Erythroblast (primary cell): ENCODE results near the gene GDPD2.

Source experiments
- GATA1 ChIP-seq: IDR thresholded peaks from 2 replicates; pipeline ENCODE4 v1.6.1; 2011; ENCODE audit warnings: low read depth, mild to moderate bottlenecking, control low read depth, low read length, moderate library complexity
- POLR2A ChIP-seq: IDR thresholded peaks from 2 replicates; pipeline ENCODE4 v1.6.1; 2011; ENCODE audit warnings: mild to moderate bottlenecking, low read length

GRCh38 chrX:70386235-70386634, 36.9 kb upstream of the GDPD2 start:
- no peak for TF ChIP-seq POLR2A
- TF ChIP-seq GATA1 = no peak
